Kidney epithelial cell (primary cell): ENCODE results near the gene SLC25A17. TPM values are rescaled to one million over a fixed set of nuclear protein-coding genes. Genes with fewer than 3 reads are reported as not detected.
"Not testable (repeated sequence)": the region's sequence is repeated elsewhere in the genome, so short reads cannot be mapped to it uniquely, and the experiment has no call there.

Source experiments
- DNase-seq: peaks from one replicate; pipeline ENCODE4 v3.0.0-alpha.2; 2010; ENCODE audit warnings: low read depth
- H3K27me3 ChIP-seq: 2 replicates; pipeline ENCODE4 v1.6.0; 2011; ENCODE audit warnings: low read length; ENCODE audit not compliant: control insufficient read depth, insufficient read depth
- H3K36me3 ChIP-seq: 2 replicates; pipeline ENCODE4 v1.5.1; 2011; ENCODE audit warnings: low read length; ENCODE audit not compliant: control insufficient read depth, insufficient read depth
- H3K4me3 ChIP-seq: 2 replicates; pipeline ENCODE4 v1.5.1; 2011; ENCODE audit warnings: low read depth, mild to moderate bottlenecking, control low read depth, low read length
- CTCF ChIP-seq: IDR thresholded peaks from 2 replicates; pipeline ENCODE4 v1.5.1; 2011; ENCODE audit warnings: mild to moderate bottlenecking, moderate library complexity, low read length, control low read depth, inconsistent platforms; ENCODE audit not compliant: insufficient read depth, poor library complexity, severe bottlenecking
- total RNA-seq: library from RNA; depleted of rRNA; stranded (reverse); fragments of >200 nt; gene quantifications from 2 replicates; pipeline ENCODE4 v1.2.3, GENCODE V29; 2015

SLC25A17 gene
- total RNA-seq, 1 donor from 2014 or later: 21.6 TPM

GRCh38 chr22:40727070-40727963 lies 91.8 kb downstream of the SLC25A17 start:
- DNase-seq: no peak
- no peaks in the 10 kb centered on the region for H3K27me3 ChIP-seq
- no peaks in the 10 kb centered on the region for H3K36me3 ChIP-seq
- no peak overlapping the region for H3K4me3 ChIP-seq
- no peak for TF ChIP-seq CTCF

GRCh38 chr22:40726514-40726913 lies 92.6 kb downstream of the SLC25A17 start:
- no peaks in the 10 kb centered on the region for H3K27me3 ChIP-seq
- no peaks in the 10 kb centered on the region for H3K36me3 ChIP-seq
- DNase-seq: no peak

GRCh38 chr22:40723396-40723933 lies 95.7 kb downstream of the SLC25A17 start:
- DNase-seq: no peak
- no peak for TF ChIP-seq CTCF
- Histone ChIP-seq H3K4me3 (no peak overlapping the region), H3K36me3 (no peaks in the 10 kb centered on the region), H3K27me3 (no peaks in the 10 kb centered on the region)

More at GRCh38 chr22:40726514-40726913, 92.6 kb downstream of the SLC25A17 start:
- no peak overlapping the region for H3K4me3 ChIP-seq
- TF ChIP-seq CTCF: no peak

- no peaks in the 10 kb centered on the region for H3K27me3 ChIP-seq
- no peaks in the 10 kb centered on the region for H3K36me3 ChIP-seq
- no peak for DNase-seq
- TF ChIP-seq CTCF: no peak
- H3K4me3 ChIP-seq: no peak overlapping the region
Measured at GRCh38 chr22:40721266-40721665, 97.9 kb downstream of the SLC25A17 start.

GRCh38 chr22:40720538-40721256 lies 98.4 kb downstream of the SLC25A17 start:
- Histone ChIP-seq H3K4me3 (no peak overlapping the region), H3K27me3 (no peaks in the 10 kb centered on the region), H3K36me3 (no peaks in the 10 kb centered on the region)
- no peak for DNase-seq
- TF ChIP-seq CTCF: no peak

- not testable (repeated sequence) for H3K27me3 ChIP-seq, H3K4me3 ChIP-seq, H3K36me3 ChIP-seq, DNase-seq
Measured at GRCh38 chr22:40720156-40720537, 99.0 kb downstream of the SLC25A17 start.

Other genes starting within 250 kb of the SLC25A17 start
- gene MRTFA, start 182.6 kb downstream of the SLC25A17 start, total RNA-seq: 53.0 and 57.1 TPM in 2 replicates
- 0.63 and 1.7 TPM in 2 replicates for gene MCHR1, start 139.9 kb downstream of the SLC25A17 start, total RNA-seq
- 160 and 163 TPM in 2 replicates for gene ST13, start 37.3 kb upstream of the SLC25A17 start, total RNA-seq
- 14.9 and 16.1 TPM in 2 replicates for gene XPNPEP3, start 37.8 kb upstream of the SLC25A17 start, total RNA-seq
- gene DNAJB7, start 42.8 kb upstream of the SLC25A17 start, total RNA-seq: not detected in 2 replicates
- gene RBX1, start 132.0 kb upstream of the SLC25A17 start, total RNA-seq: 47.8 and 51.0 TPM in 2 replicates